IPS-15b (cell line): ENCODE data around the gene GAMT.

Source experiments
- H3K27me3 ChIP-seq: one replicate; pipeline ENCODE4 v1.6.1; 2013; ENCODE audit warnings: low read length; ENCODE audit not compliant: control insufficient read depth, insufficient read depth
- H3K36me3 ChIP-seq: one replicate; pipeline ENCODE4 v1.6.1; 2013; ENCODE audit warnings: low read length; ENCODE audit not compliant: control insufficient read depth, insufficient read depth
- H3K4me1 ChIP-seq: one replicate; pipeline ENCODE4 v1.6.1; 2013; ENCODE audit warnings: mild to moderate bottlenecking, low read length; ENCODE audit not compliant: control insufficient read depth, insufficient read depth
- H3K4me3 ChIP-seq: one replicate; pipeline ENCODE4 v1.5.1; 2013; ENCODE audit warnings: low read depth, low read length
- H3K9ac ChIP-seq: one replicate; pipeline ENCODE4 v1.6.1; 2013; ENCODE audit warnings: low read depth, mild to moderate bottlenecking, low read length
- H3K9me3 ChIP-seq: one replicate; pipeline ENCODE4 v1.6.1; 2013; ENCODE audit warnings: mild to moderate bottlenecking, low read length; ENCODE audit not compliant: control insufficient read depth, insufficient read depth

GAMT gene

GRCh38 chr19:1430246-1430645 lies 28.9 kb upstream of the GAMT start:
- Histone ChIP-seq H3K9ac (no peak overlapping the region), H3K4me1 (no peaks in the 10 kb centered on the region), H3K27me3 (no peaks in the 10 kb centered on the region), H3K4me3 (no peak overlapping the region), H3K9me3 (no peaks in the 10 kb centered on the region), H3K36me3 (peaks cover 77% of the 10 kb centered on the region)

- Histone ChIP-seq H3K4me3 (no peak overlapping the region), H3K9ac (no peak overlapping the region), H3K36me3 (peaks cover 79% of the 10 kb centered on the region), H3K27me3 (no peaks in the 10 kb centered on the region), H3K4me1 (no peaks in the 10 kb centered on the region), H3K9me3 (no peaks in the 10 kb centered on the region)
These were observed 28.4 kb upstream of the GAMT start for GRCh38 chr19:1429750-1430149.

GRCh38 chr19:1428738-1429391 lies 27.5 kb upstream of the GAMT start:
- peaks cover 75% of the 10 kb centered on the region for H3K36me3 ChIP-seq
- no peaks in the 10 kb centered on the region for H3K9me3 ChIP-seq
- H3K4me1 ChIP-seq: no peaks in the 10 kb centered on the region
- H3K4me3 ChIP-seq: no peak overlapping the region
- H3K9ac ChIP-seq: no peak overlapping the region
- H3K27me3 ChIP-seq: no peaks in the 10 kb centered on the region

GRCh38 chr19:1427221-1427920 lies 26.0 kb upstream of the GAMT start:
- no peaks in the 10 kb centered on the region for H3K27me3 ChIP-seq
- H3K36me3 ChIP-seq: peaks cover 72% of the 10 kb centered on the region
- H3K4me1 ChIP-seq: no peaks in the 10 kb centered on the region
- no peak overlapping the region for H3K9ac ChIP-seq
- H3K9me3 ChIP-seq: no peaks in the 10 kb centered on the region
- no peak overlapping the region for H3K4me3 ChIP-seq

GRCh38 chr19:1426736-1427135 lies 25.4 kb upstream of the GAMT start:
- Histone ChIP-seq H3K27me3 (no peaks in the 10 kb centered on the region), H3K9me3 (no peaks in the 10 kb centered on the region), H3K4me3 (no peak overlapping the region), H3K4me1 (no peaks in the 10 kb centered on the region), H3K36me3 (peaks cover 72% of the 10 kb centered on the region), H3K9ac (no peak overlapping the region)

GRCh38 chr19:1425902-1426301 lies 24.6 kb upstream of the GAMT start:
- H3K36me3 ChIP-seq: peaks cover 75% of the 10 kb centered on the region

GRCh38 chr19:1425102-1425837 lies 23.9 kb upstream of the GAMT start:
- H3K36me3 ChIP-seq: peaks cover 79% of the 10 kb centered on the region
- H3K4me1 ChIP-seq: no peaks in the 10 kb centered on the region
- H3K9ac ChIP-seq: no peak overlapping the region
- H3K27me3 ChIP-seq: no peaks in the 10 kb centered on the region
- H3K9me3 ChIP-seq: no peaks in the 10 kb centered on the region
- no peak overlapping the region for H3K4me3 ChIP-seq

More at GRCh38 chr19:1425902-1426301, 24.6 kb upstream of the GAMT start:
- Histone ChIP-seq H3K4me1 (no peaks in the 10 kb centered on the region), H3K27me3 (no peaks in the 10 kb centered on the region), H3K9me3 (no peaks in the 10 kb centered on the region), H3K4me3 (no peak overlapping the region), H3K9ac (peak overlapping the region; percentile 8)

- peaks cover 80% of the 10 kb centered on the region for H3K36me3 ChIP-seq
- H3K27me3 ChIP-seq: no peaks in the 10 kb centered on the region
- no peaks in the 10 kb centered on the region for H3K9me3 ChIP-seq
- no peak overlapping the region for H3K4me3 ChIP-seq
- H3K9ac ChIP-seq: no peak overlapping the region
- H3K4me1 ChIP-seq: no peaks in the 10 kb centered on the region
These were observed 23.0 kb upstream of the GAMT start for GRCh38 chr19:1424192-1424955.

GRCh38 chr19:1423436-1424191 lies 22.3 kb upstream of the GAMT start:
- Histone ChIP-seq H3K9ac (no peak overlapping the region), H3K4me3 (no peak overlapping the region), H3K27me3 (no peaks in the 10 kb centered on the region), H3K4me1 (no peaks in the 10 kb centered on the region), H3K36me3 (peaks cover 80% of the 10 kb centered on the region), H3K9me3 (no peaks in the 10 kb centered on the region)

- Histone ChIP-seq H3K9me3 (no peaks in the 10 kb centered on the region), H3K36me3 (peaks cover 83% of the 10 kb centered on the region), H3K4me3 (no peak overlapping the region), H3K4me1 (no peaks in the 10 kb centered on the region), H3K9ac (no peak overlapping the region), H3K27me3 (no peaks in the 10 kb centered on the region)
These were observed 21.6 kb upstream of the GAMT start for GRCh38 chr19:1422943-1423342.

- Histone ChIP-seq H3K9ac (no peak overlapping the region), H3K4me3 (no peak overlapping the region), H3K36me3 (peaks cover 86% of the 10 kb centered on the region), H3K27me3 (no peaks in the 10 kb centered on the region), H3K4me1 (peaks cover 2% of the 10 kb centered on the region), H3K9me3 (no peaks in the 10 kb centered on the region)
These were observed 21.0 kb upstream of the GAMT start for GRCh38 chr19:1422360-1422759.
